HG03520 (cell line): ENCODE measurements around the gene PADI1.

ENCODE experiments used
- ATAC-seq: cut with Tn5 transposase; IDR thresholded peaks from one replicate; pipeline ENCODE4 v1.9.1; 2021; ENCODE audit warnings: mild to moderate bottlenecking, moderate library complexity; ENCODE audit not compliant: unreplicated experiment

Gene PADI1, protein sequence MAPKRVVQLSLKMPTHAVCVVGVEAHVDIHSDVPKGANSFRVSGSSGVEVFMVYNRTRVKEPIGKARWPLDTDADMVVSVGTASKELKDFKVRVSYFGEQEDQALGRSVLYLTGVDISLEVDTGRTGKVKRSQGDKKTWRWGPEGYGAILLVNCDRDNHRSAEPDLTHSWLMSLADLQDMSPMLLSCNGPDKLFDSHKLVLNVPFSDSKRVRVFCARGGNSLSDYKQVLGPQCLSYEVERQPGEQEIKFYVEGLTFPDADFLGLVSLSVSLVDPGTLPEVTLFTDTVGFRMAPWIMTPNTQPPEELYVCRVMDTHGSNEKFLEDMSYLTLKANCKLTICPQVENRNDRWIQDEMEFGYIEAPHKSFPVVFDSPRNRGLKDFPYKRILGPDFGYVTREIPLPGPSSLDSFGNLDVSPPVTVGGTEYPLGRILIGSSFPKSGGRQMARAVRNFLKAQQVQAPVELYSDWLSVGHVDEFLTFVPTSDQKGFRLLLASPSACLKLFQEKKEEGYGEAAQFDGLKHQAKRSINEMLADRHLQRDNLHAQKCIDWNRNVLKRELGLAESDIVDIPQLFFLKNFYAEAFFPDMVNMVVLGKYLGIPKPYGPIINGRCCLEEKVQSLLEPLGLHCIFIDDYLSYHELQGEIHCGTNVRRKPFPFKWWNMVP

DNA sequence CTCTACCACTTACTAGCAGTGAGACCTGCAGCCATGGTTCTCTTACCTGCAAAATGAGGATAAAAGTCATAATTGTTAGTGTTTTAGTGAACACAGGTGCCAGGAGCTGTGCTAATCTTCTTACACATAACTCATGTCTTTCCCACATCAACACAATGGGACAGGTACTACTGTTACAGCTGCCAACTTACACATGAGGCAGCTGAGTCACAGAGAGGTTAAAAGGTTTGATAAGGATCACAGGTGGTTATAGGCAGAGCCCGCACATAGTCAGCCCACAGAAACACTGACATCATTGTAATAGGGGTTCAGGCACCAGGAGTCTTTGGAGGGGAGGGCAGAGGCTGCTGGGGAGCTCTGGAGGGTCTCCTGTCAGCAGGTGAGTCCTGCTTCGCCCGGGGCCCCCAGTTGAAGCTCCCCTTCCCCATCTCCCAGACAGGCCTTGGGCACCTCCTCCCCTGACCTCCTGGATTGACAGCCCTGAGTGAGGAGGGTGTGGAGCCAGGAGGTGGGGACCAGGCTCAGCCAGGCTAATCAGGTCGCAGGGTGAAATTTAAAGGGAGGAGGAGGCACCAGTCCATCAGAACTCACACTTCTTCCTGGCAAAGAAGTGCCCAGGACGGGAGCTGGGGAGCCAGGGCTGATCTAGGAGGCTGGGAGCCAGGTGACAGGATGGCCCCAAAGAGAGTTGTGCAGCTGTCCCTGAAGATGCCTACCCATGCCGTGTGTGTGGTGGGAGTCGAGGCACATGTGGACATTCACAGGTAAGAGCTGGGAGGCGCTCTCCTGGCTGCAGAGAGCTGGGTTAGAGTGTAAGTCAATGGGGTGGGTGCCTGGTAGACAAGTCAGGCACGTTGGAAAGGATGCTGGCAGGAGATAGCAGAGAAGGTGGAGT is at the start of gene PADI1:
TSS of gene PADI1 (plus strand) at position 583 of the 895 bp plus-strand sequence. CDS start at position 673, 90 bp downstream.
- no peak for ATAC-seq

DNA sequence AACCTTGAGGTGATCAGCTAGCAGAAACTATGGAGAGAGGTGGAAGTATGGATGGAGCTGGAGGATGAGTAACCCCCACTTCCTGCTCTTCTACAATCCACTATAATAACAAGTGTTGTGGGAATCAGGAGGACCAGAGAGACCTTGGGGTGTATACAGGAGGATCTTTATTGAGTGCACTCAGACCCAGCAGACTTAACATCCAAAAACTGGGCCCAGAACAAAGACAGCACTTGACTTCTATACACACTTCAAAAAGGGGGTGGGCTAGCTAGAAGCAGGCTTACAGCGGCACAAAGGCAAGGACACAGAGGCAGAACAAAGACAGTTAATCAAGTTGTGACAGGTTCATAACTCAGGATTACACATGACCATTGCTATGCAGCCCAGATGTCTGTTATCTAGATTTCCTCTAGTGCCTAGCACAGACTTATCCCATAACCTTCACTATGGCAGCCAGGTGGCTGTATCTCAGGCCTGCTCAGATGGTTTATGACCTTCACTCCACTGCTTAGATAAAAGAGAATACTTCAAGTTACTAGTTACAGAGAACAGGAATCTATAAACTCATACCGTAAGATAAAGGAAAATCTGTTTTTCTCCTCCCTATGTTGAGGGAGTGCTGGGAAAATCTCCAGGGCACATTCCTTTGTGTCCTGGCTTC is 49.5 kb upstream of the PADI1 start:
- no peak for ATAC-seq

GRCh38 chr1:17156108-17156507 is 48.8 kb upstream of the PADI1 start:
- no peak for ATAC-seq

DNA sequence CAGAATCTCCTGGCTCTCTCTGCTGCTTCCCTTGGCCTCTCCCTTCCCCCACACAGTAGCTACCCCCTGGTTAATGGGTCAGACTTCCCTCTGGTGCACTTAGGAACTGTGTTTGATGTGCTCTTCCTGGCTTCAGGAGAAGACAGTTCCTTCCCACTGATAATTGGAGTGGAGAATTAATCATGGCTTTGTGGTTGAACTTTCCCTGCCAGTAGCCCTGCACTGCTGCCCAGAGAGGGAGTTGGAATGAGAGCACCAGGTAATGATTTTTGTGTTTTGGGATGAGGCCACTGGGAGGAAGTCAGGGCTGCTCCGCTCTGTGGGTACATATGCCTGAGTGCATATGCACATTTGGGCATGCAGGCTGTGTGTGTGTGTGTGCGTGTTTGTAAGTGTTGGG is 46.0 kb upstream of the PADI1 start:
- ATAC-seq = no peak

- ATAC-seq = no peak
Measured at GRCh38 chr1:17161137-17161740, 43.7 kb upstream of the PADI1 start.

DNA sequence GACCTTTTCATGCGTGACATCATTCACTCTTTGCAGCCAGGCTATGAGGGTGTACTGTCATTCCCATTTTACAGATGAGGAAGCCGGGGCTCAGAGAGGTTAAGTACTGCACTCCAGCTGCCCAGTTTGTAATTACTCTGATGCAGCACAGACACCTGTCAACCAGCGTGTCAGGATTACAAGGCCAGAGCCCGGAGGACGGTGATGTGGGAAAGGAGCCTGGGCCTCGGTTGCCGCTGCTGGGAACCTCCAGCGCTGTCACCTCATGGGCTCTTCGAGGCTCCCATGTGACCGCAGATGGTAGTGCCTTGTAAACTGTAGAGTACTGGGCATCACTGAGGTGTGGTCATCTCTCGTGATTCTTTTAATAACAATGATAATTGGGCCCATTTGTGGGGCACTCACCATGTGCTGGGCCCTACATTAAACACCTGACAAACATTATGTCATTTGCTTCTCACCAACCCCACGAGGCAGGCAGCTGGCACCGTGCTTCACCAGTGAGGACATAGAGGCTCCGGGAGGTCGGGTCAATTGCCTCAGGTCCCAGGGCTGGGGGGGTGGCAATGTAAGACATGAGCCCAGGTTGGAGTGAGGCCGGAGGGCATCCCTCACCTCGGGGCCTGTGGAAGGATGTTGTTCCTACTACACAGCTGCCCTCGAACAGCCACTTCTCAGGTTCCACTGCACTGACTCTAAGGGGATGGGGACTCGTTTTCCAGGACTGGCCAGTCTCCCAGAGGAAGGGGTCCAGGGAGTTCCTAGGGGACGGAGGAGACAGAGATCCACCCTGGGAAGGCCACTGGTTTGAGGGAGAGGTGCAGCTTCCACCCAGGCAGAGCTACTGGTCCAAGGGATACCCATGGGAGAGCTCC is 42.8 kb upstream of the PADI1 start:
- no peak for ATAC-seq

GRCh38 chr1:17162941-17163340 is 42.0 kb upstream of the PADI1 start:
- no peak for ATAC-seq

DNA sequence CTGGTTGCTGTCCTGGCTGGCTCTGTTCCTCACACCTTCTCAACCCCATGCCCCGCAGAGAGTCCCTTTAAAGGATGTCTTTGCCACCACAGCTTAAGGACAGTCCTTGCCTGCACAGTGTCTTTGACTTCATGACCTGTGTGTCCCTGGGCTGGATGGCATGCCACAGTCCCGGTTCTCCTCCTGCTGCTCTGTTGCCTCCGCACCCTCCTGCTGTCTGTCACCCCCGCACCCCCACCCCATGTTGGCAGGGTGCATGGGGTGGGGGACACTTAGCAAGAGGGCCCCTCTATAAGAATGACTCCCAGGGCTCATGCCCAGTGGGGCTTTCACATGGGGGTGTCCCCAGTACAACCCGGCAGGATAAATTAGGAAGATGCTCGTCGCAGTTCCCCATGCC is 41.6 kb upstream of the PADI1 start:
- no peak for ATAC-seq

- ATAC-seq = no peak
Measured at GRCh38 chr1:17163789-17164666, 40.9 kb upstream of the PADI1 start.

DNA sequence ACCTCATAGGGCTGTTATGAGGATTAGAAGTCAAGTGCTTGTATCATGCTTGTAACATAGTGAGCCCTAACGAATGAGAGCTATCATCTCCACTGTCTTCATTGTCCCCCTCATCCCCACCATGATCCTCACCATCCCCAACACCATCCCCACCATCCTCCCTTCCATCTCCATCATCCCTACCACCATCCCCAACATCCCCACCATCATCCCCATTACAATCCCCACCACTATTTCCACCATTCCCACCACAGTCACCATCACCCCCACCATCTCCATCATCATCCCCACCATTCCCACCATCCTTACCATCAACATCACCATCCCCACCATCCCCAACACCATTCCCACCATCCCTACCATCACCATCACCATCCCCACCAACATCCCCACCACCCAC is 39.1 kb upstream of the PADI1 start:
- ATAC-seq = no peak

DNA sequence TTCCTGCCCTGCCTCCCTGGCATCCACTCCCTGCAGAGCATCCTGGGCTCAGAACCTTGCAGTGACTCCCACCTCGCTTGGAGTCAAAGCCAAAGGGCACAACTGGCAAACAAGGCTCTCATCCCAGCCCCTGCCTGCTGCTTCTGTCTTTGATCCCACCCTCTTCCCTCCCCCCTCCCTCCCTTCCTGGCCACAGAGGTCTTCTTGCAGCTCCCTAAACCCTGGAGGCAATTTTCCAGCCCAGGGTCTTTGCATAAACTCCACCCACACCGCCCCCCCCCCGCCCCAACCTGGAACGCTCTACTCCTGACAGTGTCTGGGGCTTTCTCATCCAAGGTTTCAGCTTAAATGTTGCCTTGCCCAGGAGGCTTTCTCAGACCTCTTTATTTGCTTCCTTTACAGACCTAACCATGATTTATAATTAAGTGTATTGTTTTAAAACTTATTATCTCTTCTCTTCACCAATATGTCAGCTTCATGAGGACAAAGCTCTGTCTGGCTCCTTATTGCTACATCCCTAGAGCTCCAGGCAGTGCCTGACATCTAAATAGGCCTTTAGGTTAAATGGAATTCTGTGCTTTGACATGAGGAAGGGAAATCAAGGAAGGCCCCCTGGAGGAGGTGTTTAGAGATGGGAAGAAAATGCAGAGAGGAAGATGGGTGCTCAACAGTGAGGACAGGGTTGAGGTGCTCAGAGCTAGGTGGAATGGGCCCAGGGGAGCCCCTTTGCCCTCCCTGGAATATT is 37.7 kb upstream of the PADI1 start:
- no peak for ATAC-seq

DNA sequence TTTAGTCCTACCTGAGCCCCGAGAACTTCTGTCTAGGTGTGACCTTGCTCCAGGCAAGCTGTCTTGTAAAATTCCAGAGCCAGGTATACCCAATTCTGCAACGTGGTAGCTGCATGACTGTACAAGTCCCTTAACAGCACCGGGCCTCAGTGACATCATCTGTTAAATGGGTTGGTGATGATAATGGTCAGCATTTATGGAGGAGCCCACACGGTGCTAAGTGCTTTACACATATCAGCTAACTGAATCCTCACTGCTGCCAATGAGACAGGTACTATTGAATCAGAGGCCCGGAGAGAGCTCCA is 37.2 kb upstream of the PADI1 start:
- ATAC-seq = no peak

DNA sequence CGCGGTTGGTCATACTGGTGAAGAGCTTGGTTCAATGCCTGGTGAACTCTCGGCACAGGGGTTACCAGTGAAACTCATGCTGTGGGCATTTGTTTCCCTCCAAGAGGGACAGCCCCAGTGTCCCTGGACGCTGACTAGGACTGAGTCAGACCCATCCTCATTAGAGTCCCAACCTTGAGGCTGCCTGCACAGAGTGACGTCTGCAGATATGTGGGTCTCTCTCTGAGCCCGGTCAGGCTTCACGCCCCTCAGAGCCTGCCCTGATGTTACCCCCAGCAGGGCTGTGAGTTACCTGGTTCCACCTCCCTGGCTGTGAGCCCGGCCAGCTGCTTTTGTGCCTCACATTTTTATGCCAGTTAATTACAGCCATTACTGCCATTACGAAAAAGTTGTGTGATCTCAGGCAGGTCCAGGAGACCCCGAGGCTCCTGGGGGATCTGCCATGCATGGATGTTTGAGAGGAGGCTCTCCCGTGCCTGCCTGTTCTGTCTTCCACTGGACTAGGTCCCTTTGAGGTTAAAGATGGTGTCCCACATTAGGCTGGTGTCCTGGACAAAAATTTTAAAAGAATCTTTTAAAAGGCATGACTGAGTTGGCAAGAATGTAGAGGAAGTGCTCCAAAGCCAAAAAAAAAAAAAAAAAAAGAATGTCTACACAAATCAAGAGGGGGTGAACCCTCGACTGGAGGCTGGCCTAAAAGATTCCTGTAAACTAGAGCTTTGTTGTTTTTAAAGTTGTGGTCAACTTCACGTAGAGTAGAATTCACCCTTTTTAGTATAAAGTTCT is 36.6 kb upstream of the PADI1 start:
- no peak for ATAC-seq

DNA sequence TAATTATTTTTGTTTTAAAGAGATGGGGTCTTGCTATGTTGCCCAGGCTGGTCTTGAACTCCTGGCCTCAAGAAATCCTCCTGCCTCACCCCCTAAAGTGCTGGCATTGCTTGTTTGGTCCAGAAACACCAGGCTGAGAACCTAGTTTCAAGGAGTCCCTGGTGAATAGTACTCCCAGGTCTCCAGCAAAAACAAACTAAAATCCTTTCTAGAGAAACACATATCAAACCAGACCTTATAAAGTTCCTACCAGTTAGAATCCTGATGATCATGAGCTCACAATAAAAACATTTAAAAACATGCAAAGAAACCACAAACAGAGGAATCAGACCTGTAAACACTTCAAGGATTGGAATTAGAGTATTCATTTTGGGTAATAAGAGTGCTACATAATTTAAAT is 34.4 kb upstream of the PADI1 start:
- no peak for ATAC-seq

- no peak for ATAC-seq
Measured at GRCh38 chr1:17173217-17173616, 31.7 kb upstream of the PADI1 start.

- ATAC-seq = no peak
Measured at GRCh38 chr1:17176306-17177061, 28.4 kb upstream of the PADI1 start.

GRCh38 chr1:17177651-17178050 is 27.3 kb upstream of the PADI1 start:
- no peak for ATAC-seq
